Lower leg skin (tissue), 3 donors: Measurements from ENCODE around the gene COL4A1.

Experiments used
- CTCF ChIP-seq, 3 donors: fragments of 450-650 bp; IDR thresholded peaks; one replicate each; pipeline ENCODE4 v1.5.1; 2016; ENCODE audit warnings: antibody characterized with exemption in 3 of 3, mild to moderate bottlenecking in 3 of 3, moderate library complexity in 2 of 3
- POLR2A ChIP-seq, 2 donors: fragments of 450-650 bp; IDR thresholded peaks; one replicate each; pipeline ENCODE4 v1.6.1; 2016 to 2017; ENCODE audit warnings: antibody characterized with exemption in 2 of 2, mild to moderate bottlenecking in 1 of 2, moderate library complexity in 1 of 2

- TF ChIP-seq CTCF (IDR thresholded peaks at IDR 0.05), result no peak
- no peak for TF ChIP-seq POLR2A (IDR thresholded peaks at IDR 0.05)
Observed at GRCh38 chr13:110240943-110241342, 66.0 kb downstream of the COL4A1 start.
